HG02759 (cell line): ENCODE results near the gene KLF11.
A peak's percentile ranks its signal among the peaks of the same experiment; 100 is the strongest.
"Not testable (repeated sequence)": the region's sequence is repeated elsewhere in the genome, so short reads cannot be mapped to it uniquely, and the experiment has no call there.

Experiments
- ATAC-seq: cut with Tn5 transposase; IDR thresholded peaks from one replicate; pipeline ENCODE4 v1.9.1; 2021; ENCODE audit warnings: mild to moderate bottlenecking, moderate library complexity; ENCODE audit not compliant: unreplicated experiment

KLF11 gene

GRCh38 chr2:10022966-10023662, 20.2 kb upstream of the KLF11 start:
- ATAC-seq = no peak

- ATAC-seq = no peak
These were observed 16.3 kb upstream of the KLF11 start for GRCh38 chr2:10026940-10027569.

- no peak for ATAC-seq
These were observed 15.6 kb upstream of the KLF11 start for GRCh38 chr2:10027660-10028330.

GRCh38 chr2:10028407-10028987, 14.9 kb upstream of the KLF11 start:
- no peak for ATAC-seq

- ATAC-seq = peak; percentile 85
These were observed 14.1 kb upstream of the KLF11 start for GRCh38 chr2:10028988-10029874.

- no peak for ATAC-seq
These were observed 13.5 kb upstream of the KLF11 start for GRCh38 chr2:10029875-10030223.

- no peak for ATAC-seq
These were observed 13.0 kb upstream of the KLF11 start for GRCh38 chr2:10030311-10030736.

- not testable (repeated sequence) for ATAC-seq
These were observed 12.6 kb upstream of the KLF11 start for GRCh38 chr2:10030798-10031197.

- no peak for ATAC-seq
These were observed 11.2 kb upstream of the KLF11 start for GRCh38 chr2:10031886-10032745.

GRCh38 chr2:10032746-10033105, 10.6 kb upstream of the KLF11 start:
- ATAC-seq = no peak

- ATAC-seq = no peak
These were observed 9.9 kb upstream of the KLF11 start for GRCh38 chr2:10033251-10034006.

- ATAC-seq = no peak
These were observed 8.9 kb upstream of the KLF11 start for GRCh38 chr2:10034333-10035052.

GRCh38 chr2:10035053-10035422, 8.3 kb upstream of the KLF11 start:
- no peak for ATAC-seq

GRCh38 chr2:10035633-10036032, 7.7 kb upstream of the KLF11 start:
- no peak for ATAC-seq

- ATAC-seq = peak; percentile 81
These were observed 7.1 kb upstream of the KLF11 start for GRCh38 chr2:10036095-10036884.

- ATAC-seq = no peak
These were observed 5.2 kb upstream of the KLF11 start for GRCh38 chr2:10038123-10038522.

GRCh38 chr2:10038716-10039115, 4.6 kb upstream of the KLF11 start:
- ATAC-seq = no peak
